NCI-H345 (cell line): ENCODE measurements around the gene COL18A1.

ENCODE experiments used
- DNase-seq: peaks from one replicate; lab custom pipeline; 2025; lab: John Stamatoyannopoulos, UW

COL18A1 gene

GRCh38 chr21:45383111-45383614 is 21.8 kb upstream of the COL18A1 start:
- no peak for DNase-seq

GRCh38 chr21:45383615-45384201 is 21.3 kb upstream of the COL18A1 start:
- no peak for DNase-seq

GRCh38 chr21:45384656-45385548 is 20.1 kb upstream of the COL18A1 start:
- DNase-seq, result no peak

- DNase-seq, result no peak
Observed at GRCh38 chr21:45385549-45386050, 19.4 kb upstream of the COL18A1 start.

GRCh38 chr21:45386336-45386727 is 18.6 kb upstream of the COL18A1 start:
- DNase-seq, result no peak

GRCh38 chr21:45386728-45387371 is 18.1 kb upstream of the COL18A1 start:
- no peak for DNase-seq

GRCh38 chr21:45387506-45387905 is 17.5 kb upstream of the COL18A1 start:
- no peak for DNase-seq

GRCh38 chr21:45388011-45388521 is 16.9 kb upstream of the COL18A1 start:
- DNase-seq, result no peak

- DNase-seq, result no peak
Observed at GRCh38 chr21:45388611-45389296, 16.2 kb upstream of the COL18A1 start.

- no peak for DNase-seq
Observed at GRCh38 chr21:45390121-45390751, 14.7 kb upstream of the COL18A1 start.

GRCh38 chr21:45390831-45391742 is 13.9 kb upstream of the COL18A1 start:
- no peak for DNase-seq

GRCh38 chr21:45391743-45392572 is 13.0 kb upstream of the COL18A1 start:
- no peak for DNase-seq

GRCh38 chr21:45392573-45392971 is 12.4 kb upstream of the COL18A1 start:
- no peak for DNase-seq

GRCh38 chr21:45393021-45393420 is 11.9 kb upstream of the COL18A1 start:
- DNase-seq, result no peak

- DNase-seq, result no peak
Observed at GRCh38 chr21:45393833-45394638, 10.9 kb upstream of the COL18A1 start.

- no peak for DNase-seq
Observed at GRCh38 chr21:45396620-45396995, 8.4 kb upstream of the COL18A1 start.

- DNase-seq, result no peak
Observed at GRCh38 chr21:45397381-45397780, 7.6 kb upstream of the COL18A1 start.

- no peak for DNase-seq
Observed at GRCh38 chr21:45401054-45401518, 3.9 kb upstream of the COL18A1 start.
